Lung (tissue), 12 donors: ENCODE measurements around the gene WDR87. TPM values are rescaled to one million over a fixed set of nuclear protein-coding genes. Genes with fewer than 3 reads are reported as not detected.

ENCODE experiments used
- ATAC-seq: fragments of 200-7000 bp; cut with Tn5 transposase; one replicate; pipeline ENCODE4 v1.9.1; 2020; ENCODE audit warnings: moderate number of reproducible peaks; ENCODE audit not compliant: insufficient read depth, low FRiP score
- DNase-seq, 3 donors: peaks; one replicate each; pipeline ENCODE4 v3.0.0-alpha.2; 2013 to 2017
- H3K27ac ChIP-seq, 2 donors: one replicate each; pipeline ENCODE4 v1.5.1; 2013; ENCODE audit warnings: mild to moderate bottlenecking in 2 of 2, moderate library complexity in 2 of 2, control low read depth in 1 of 2, inconsistent platforms in 1 of 2, low read depth in 1 of 2, low read length in 1 of 2
- H3K27me3 ChIP-seq, 3 donors: one replicate each; pipeline ENCODE4 v1.5.1; 2013; ENCODE audit warnings: low read length in 2 of 3; ENCODE audit not compliant: control insufficient read depth in 3 of 3, insufficient read depth in 3 of 3
- H3K36me3 ChIP-seq, 4 donors: one replicate each; pipeline ENCODE4 v1.5.1; 2013; ENCODE audit warnings: low read length in 4 of 4, mild to moderate bottlenecking in 1 of 4, moderate library complexity in 1 of 4; ENCODE audit not compliant: control insufficient read depth in 4 of 4, insufficient read depth in 4 of 4
- H3K4me1 ChIP-seq, 5 donors: one replicate each; pipeline ENCODE4 v1.5.1; 2013; ENCODE audit warnings: low read length in 5 of 5, mild to moderate bottlenecking in 2 of 5, moderate library complexity in 1 of 5; ENCODE audit not compliant: control insufficient read depth in 5 of 5, insufficient read depth in 5 of 5
- H3K4me3 ChIP-seq: one replicate; pipeline ENCODE4 v1.5.1; 2013; ENCODE audit warnings: mild to moderate bottlenecking, control low read depth, moderate library complexity
- H3K9ac ChIP-seq, 2 donors: one replicate each; pipeline ENCODE4 v1.5.1; 2013; ENCODE audit warnings: low read length in 2 of 2, control low read depth in 1 of 2; ENCODE audit not compliant: insufficient read depth in 1 of 2
- H3K9me3 ChIP-seq, 4 donors: one replicate each; pipeline ENCODE4 v1.5.1; 2013; ENCODE audit warnings: low read length in 3 of 4, mild to moderate bottlenecking in 1 of 4, moderate library complexity in 1 of 4; ENCODE audit not compliant: control insufficient read depth in 4 of 4, insufficient read depth in 3 of 4
- WGBS, 2 donors: extraction: QIAGEN DNeasy Blood & Tissue Kit; methylation state at CpG; one replicate each; pipeline ENCODE4 v1.1.7; 2013; 5-methylcytosine and 5-hydroxymethylcytosine counted together
- polyA plus RNA-seq, 2 donors: library from polyadenylated mRNA; stranded (reverse); fragments of 200-250 nt; gene quantifications; one replicate each; pipeline ENCODE4 v1.2.1, GENCODE V29; 2013
- total RNA-seq, 2 donors: library from RNA; depleted of rRNA in 1 of 2; stranded (reverse); fragments of >200 nt in 1 of 2; gene quantifications; one replicate each; pipeline ENCODE4 v1.2.1, GENCODE V29; 2014 to 2021
- TF ChIP-seq, protein P1 (sequence below): IDR thresholded peaks from 2 replicates; pipeline ENCODE4 v1.5.1; 2012; ENCODE audit warnings: mild to moderate bottlenecking; ENCODE audit errors: control extremely low read depth, extremely low read depth
- donor health status: control.
- donor health status: control.
- donor health status: Bipolar disorder and iron deficiency.
- donor health status: healthy.
- donor health status: DM: yes; HTN: yes; CAD: no.

The WDR87 gene
- total and polyA plus RNA-seq, 4 donors = not detected

DNA sequence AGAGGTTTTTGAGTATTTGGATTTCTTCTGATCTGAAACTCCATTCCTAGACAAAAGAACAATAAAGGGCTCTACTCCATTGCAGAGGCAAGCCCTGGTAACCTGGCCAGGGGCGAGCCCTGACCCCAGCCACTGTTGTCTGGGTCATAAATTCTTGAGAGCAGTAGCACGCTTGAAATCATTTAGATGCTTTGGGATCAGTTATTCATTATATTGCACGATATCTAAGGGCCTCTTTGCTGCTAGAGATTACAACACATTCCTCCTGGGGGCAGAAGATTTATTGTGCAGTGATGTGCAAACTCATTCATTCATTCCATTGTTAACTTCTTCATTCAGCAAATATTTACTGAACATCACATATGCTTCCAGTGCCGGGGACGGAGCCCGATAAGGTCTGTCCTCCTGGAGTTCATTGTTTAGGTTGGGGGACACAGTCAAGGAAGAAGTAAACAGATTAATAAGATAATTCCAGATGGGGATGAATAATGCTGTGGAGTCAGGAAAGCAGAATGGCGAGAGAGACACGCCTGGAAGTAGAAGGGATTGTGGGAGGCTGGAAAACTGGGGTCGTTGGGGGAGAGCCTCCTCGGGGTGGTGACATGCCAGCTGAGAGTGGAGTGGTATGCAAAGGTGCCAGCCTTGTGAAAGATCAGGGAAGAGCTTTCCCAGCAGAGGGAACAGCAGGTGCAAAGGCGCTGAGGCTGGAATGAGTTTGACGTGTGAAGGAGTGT lies 35.6 kb upstream of the WDR87 start:
- no peak for ATAC-seq
- TF ChIP-seq, protein P1, sequence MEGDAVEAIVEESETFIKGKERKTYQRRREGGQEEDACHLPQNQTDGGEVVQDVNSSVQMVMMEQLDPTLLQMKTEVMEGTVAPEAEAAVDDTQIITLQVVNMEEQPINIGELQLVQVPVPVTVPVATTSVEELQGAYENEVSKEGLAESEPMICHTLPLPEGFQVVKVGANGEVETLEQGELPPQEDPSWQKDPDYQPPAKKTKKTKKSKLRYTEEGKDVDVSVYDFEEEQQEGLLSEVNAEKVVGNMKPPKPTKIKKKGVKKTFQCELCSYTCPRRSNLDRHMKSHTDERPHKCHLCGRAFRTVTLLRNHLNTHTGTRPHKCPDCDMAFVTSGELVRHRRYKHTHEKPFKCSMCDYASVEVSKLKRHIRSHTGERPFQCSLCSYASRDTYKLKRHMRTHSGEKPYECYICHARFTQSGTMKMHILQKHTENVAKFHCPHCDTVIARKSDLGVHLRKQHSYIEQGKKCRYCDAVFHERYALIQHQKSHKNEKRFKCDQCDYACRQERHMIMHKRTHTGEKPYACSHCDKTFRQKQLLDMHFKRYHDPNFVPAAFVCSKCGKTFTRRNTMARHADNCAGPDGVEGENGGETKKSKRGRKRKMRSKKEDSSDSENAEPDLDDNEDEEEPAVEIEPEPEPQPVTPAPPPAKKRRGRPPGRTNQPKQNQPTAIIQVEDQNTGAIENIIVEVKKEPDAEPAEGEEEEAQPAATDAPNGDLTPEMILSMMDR = no peak
- Histone ChIP-seq H3K4me1 (peaks cover 0 to 6% (median 0%) of the 10 kb centered on the region in 5 donors), H3K27ac (no peak overlapping the region), H3K9ac (no peak overlapping the region), H3K4me3 (no peak overlapping the region), H3K36me3 (peaks cover 0 to 4% (median under 1%) of the 10 kb centered on the region in 4 donors), H3K27me3 (no peaks in the 10 kb centered on the region), H3K9me3 (no peaks in the 10 kb centered on the region)
- 68 to 80% methylated on average over 12 of the region's 12 CpGs for WGBS, 2 donors
- no peak for DNase-seq

DNA sequence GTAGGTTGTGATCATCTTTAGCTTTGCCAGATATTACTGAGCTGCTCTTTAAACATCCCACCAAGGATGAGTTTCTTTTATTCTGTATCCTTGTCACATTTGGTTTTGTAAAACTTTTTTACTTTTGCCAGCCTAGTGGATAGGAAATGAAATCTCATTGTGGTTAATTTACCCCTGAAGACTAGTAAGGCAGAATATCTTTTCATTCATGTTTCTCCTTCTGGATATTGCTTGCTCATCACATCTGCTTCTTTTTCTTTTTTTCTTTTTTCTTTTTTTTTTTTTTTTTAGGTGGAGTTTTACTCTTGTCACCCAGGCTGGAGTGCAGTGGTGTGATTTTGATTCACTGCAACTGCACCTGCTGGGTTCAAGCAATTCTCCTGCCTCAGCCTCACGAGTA lies 32.0 kb upstream of the WDR87 start:
- ATAC-seq (no peak), DNase-seq (no peak)
- Histone ChIP-seq H3K4me3 (no peak overlapping the region), H3K36me3 (peaks cover 0 to 4% (median under 1%) of the 10 kb centered on the region in 4 donors), H3K4me1 (peaks cover 0 to 13% (median 2%) of the 10 kb centered on the region in 5 donors), H3K27me3 (no peaks in the 10 kb centered on the region), H3K27ac (no peak overlapping the region), H3K9me3 (peaks cover 0 to 9% (median 4%) of the 10 kb centered on the region in 4 donors), H3K9ac (no peak overlapping the region)
- TF ChIP-seq, protein P1 = no peak
- 63 to 94% methylated on average over 1 of the region's 1 CpG for WGBS, 2 donors

DNA sequence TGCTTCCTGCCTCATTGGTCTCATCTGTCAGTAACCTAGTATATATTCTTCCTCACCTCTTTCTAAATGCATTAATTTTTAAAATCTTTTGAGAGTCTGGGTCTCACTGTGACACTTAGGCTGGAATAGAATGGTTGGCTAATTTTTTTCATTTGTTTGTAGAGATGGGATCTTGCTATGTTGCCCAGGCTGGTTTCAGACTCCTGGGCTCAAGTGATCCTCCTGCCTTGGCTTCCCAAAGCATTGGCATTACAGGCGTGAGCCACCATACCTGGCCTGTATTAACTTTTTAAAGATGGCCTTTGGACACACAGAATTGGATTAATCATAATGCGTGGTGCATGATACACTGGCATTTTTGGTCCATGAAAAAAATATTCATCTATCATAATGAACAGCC lies 30.5 kb upstream of the WDR87 start:
- H3K27me3 ChIP-seq = no peaks in the 10 kb centered on the region

More for the DNA sequence above, 30.5 kb upstream of the WDR87 start:
- H3K36me3 ChIP-seq = peaks cover 0 to 4% (median under 1%) of the 10 kb centered on the region in 4 donors
- H3K9me3 ChIP-seq = peaks cover 0 to 9% (median 4%) of the 10 kb centered on the region in 4 donors
- H3K9ac ChIP-seq = no peak overlapping the region
- WGBS, 2 donors = 99 to 100% methylated on average over 2 of the region's 2 CpGs
- TF ChIP-seq, protein P1 = no peak
- DNase-seq = no peak
- ATAC-seq = no peak
- peaks cover 0 to 12% (median 6%) of the 10 kb centered on the region in 5 donors for H3K4me1 ChIP-seq
- H3K27ac ChIP-seq = no peak overlapping the region
- H3K4me3 ChIP-seq = no peak overlapping the region
